HEK293T (cell line): Measurements from ENCODE around the gene HSPB7.

Experiments used
- CTCF ChIA-PET: fragments of 350-600 bp; formaldehyde crosslinking; extraction: SDS; loops from one replicate; lab custom pipeline; 2021; ENCODE audit warnings: antibody characterized with exemption, inconsistent platforms; lab: Yijun Ruan, JAX
- POLR2A ChIA-PET: fragments of 350-600 bp; formaldehyde crosslinking; extraction: SDS; loops from one replicate; lab custom pipeline; 2020; ENCODE audit warnings: antibody characterized with exemption, inconsistent platforms; lab: Yijun Ruan, JAX
- DNase-seq: peaks from one replicate; pipeline ENCODE4 v3.0.0; 2012; ENCODE audit warnings: mixed read lengths; ENCODE audit errors: extremely low spot score
- ARNT ChIP-seq: fragments of 450-650 bp; IDR thresholded peaks from 2 replicates; pipeline ENCODE4 v1.6.1; 2017; ENCODE audit warnings: mild to moderate bottlenecking
- BHLHE40 ChIP-seq: fragments of 450-650 bp; IDR thresholded peaks from 2 replicates; pipeline ENCODE4 v1.6.1; 2016; ENCODE audit warnings: mild to moderate bottlenecking, moderate library complexity, borderline replicate concordance
- CTBP1 ChIP-seq: fragments of 450-650 bp; IDR thresholded peaks from 2 replicates; pipeline ENCODE4 v1.6.1; 2016; ENCODE audit warnings: borderline replicate concordance
- ELF4 ChIP-seq: fragments of 450-650 bp; IDR thresholded peaks from 2 replicates; pipeline ENCODE4 v1.6.1; 2017; ENCODE audit warnings: antibody characterized with exemption
- FOXA1 ChIP-seq: fragments of 450-650 bp; IDR thresholded peaks from 2 replicates; pipeline ENCODE4 v1.6.1; 2016; ENCODE audit warnings: mild to moderate bottlenecking
- FOXK2 ChIP-seq: fragments of 450-650 bp; IDR thresholded peaks from 2 replicates; pipeline ENCODE4 v1.6.1; 2016; ENCODE audit warnings: mild to moderate bottlenecking
- FOXM1 ChIP-seq: fragments of 450-650 bp; IDR thresholded peaks from 2 replicates; pipeline ENCODE4 v1.6.1; 2017; ENCODE audit warnings: mild to moderate bottlenecking, borderline replicate concordance
- HDGF ChIP-seq: fragments of 450-650 bp; IDR thresholded peaks from 2 replicates; pipeline ENCODE4 v1.6.1; 2017; ENCODE audit warnings: antibody characterized with exemption, borderline replicate concordance
- L3MBTL2 ChIP-seq: fragments of 450-650 bp; conservative IDR thresholded peaks from 2 replicates; pipeline ENCODE4 v1.6.1; 2016; ENCODE audit warnings: mild to moderate bottlenecking
- LEF1 ChIP-seq: fragments of 450-650 bp; IDR thresholded peaks from 2 replicates; pipeline ENCODE4 v1.6.1; 2017; ENCODE audit warnings: mild to moderate bottlenecking, borderline replicate concordance
- NFRKB ChIP-seq: fragments of 450-650 bp; IDR thresholded peaks from 2 replicates; pipeline ENCODE4 v1.6.1; 2016; ENCODE audit warnings: mild to moderate bottlenecking, moderate library complexity
- PKNOX1 ChIP-seq: fragments of 450-650 bp; IDR thresholded peaks from 2 replicates; pipeline ENCODE4 v1.6.1; 2016
- SP1 ChIP-seq: fragments of 450-650 bp; IDR thresholded peaks from 2 replicates; pipeline ENCODE4 v1.6.1; 2017
- SUZ12 ChIP-seq: fragments of 450-650 bp; IDR thresholded peaks from 2 replicates; pipeline ENCODE4 v1.6.1; 2016; ENCODE audit warnings: mild to moderate bottlenecking
- TARDBP ChIP-seq: fragments of 450-650 bp; IDR thresholded peaks from 2 replicates; pipeline ENCODE4 v1.6.1; 2016
- ZNF384 ChIP-seq: fragments of 450-650 bp; IDR thresholded peaks from 2 replicates; pipeline ENCODE4 v1.6.1; 2016

Gene HSPB7

DNA sequence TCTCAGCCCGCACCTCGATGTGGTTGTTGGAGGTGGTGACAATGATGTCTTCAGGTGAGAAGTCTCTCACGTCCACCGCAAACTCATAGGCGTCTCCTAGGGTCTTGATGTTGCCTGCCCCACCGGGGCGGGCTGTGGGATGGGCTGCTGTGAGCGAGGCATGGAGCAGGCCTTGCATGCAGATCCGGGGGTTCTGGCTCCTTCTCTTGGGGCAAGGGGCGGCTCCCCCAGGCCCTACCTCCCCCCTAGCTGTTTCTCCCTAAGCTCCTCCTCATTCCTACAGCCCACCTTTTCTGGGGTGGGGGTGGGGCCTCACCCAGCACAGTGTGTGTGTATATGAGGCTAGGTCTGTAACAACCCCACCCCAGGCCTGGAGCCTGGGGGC lies 775 bp downstream of the HSPB7 start:
- no peak for DNase-seq
- ChIA-PET POLR2A (no interaction called here), CTCF (interaction anchor here (0.6 kb wide), 1 partner anchor 221 kb away, joined by 3 read pairs; no protein-coding TSS in a partner anchor)
- TF ChIP-seq SP1 (no peak), ELF4 (no peak), FOXK2 (no peak), FOXM1 (no peak)

DNA sequence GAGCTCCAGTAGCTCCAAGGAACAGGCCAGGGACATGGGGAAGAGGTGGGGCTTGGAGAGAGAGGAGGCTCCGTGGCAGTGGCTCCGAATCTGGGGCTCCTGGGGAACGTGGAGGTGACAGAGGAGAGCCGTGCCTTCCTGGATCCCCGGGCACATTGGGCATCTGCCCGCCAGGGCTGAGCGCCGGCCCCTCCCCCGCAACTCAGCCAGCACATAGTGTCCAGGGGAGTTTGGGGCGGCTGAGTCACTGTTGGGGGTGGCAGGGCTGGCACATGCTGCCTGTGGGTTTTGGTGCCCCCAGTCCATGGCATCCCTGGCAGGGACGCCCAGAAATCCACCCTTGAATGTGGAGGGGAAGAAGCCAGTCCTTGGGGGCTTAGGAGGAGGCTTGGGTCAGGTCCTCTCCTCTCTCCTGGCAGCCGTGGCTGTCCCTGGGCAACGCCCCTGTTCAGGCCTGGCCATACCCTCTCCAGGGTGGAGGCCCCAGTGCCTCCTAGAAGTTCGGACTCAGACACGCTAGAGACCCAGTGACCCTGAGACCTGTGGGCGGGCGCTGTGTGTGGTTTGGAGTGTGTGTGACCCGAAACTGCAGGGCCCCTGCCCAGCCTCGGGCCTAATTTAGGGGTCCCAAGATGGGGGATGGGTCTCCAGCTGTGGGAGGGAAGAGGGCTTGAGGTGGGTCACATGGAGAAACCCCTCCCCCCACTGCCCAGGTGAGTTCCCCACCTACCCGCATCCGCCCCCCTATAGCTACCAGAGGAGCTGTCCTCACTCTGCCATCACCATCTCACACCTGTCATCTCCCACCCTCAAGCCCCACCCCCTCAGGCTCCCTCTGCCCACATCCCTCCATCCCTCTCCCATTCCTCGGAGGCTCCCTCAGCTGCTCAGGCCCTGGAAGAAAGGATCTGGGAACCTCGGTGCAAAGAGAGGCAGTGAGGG lies 1.6 kb downstream of the HSPB7 start:
- no peak for TF ChIP-seq BHLHE40
- TF ChIP-seq TARDBP = no peak
- no peak for TF ChIP-seq ELF4
- TF ChIP-seq HDGF = no peak
- no peak for TF ChIP-seq CTBP1
- no peak for TF ChIP-seq FOXA1
- no peak for TF ChIP-seq SUZ12
- TF ChIP-seq PKNOX1 = no peak
- TF ChIP-seq LEF1 = no peak
- no peak for TF ChIP-seq ARNT
- TF ChIP-seq FOXM1 = no peak
- TF ChIP-seq NFRKB = no peak
- no peak for TF ChIP-seq FOXK2
- no peak for DNase-seq
- CTCF ChIA-PET = interaction anchor here (0.6 kb wide), 1 partner anchor 221 kb away, joined by 3 read pairs; no protein-coding TSS in a partner anchor
- POLR2A ChIA-PET = no interaction called here

- TF ChIP-seq ELF4 (no peak), LEF1 (no peak), SP1 (no peak), FOXM1 (no peak), BHLHE40 (no peak), HDGF (no peak), ARNT (no peak), L3MBTL2 (no peak), ZNF384 (no peak), NFRKB (no peak), SUZ12 (no peak), FOXA1 (no peak), FOXK2 (no peak), PKNOX1 (no peak), TARDBP (no peak), CTBP1 (no peak)
- no peak for DNase-seq
- CTCF ChIA-PET = no interaction called here
- POLR2A ChIA-PET = no interaction called here
Measured at GRCh38 chr1:16015491-16015890, 2.4 kb downstream of the HSPB7 start.

DNA sequence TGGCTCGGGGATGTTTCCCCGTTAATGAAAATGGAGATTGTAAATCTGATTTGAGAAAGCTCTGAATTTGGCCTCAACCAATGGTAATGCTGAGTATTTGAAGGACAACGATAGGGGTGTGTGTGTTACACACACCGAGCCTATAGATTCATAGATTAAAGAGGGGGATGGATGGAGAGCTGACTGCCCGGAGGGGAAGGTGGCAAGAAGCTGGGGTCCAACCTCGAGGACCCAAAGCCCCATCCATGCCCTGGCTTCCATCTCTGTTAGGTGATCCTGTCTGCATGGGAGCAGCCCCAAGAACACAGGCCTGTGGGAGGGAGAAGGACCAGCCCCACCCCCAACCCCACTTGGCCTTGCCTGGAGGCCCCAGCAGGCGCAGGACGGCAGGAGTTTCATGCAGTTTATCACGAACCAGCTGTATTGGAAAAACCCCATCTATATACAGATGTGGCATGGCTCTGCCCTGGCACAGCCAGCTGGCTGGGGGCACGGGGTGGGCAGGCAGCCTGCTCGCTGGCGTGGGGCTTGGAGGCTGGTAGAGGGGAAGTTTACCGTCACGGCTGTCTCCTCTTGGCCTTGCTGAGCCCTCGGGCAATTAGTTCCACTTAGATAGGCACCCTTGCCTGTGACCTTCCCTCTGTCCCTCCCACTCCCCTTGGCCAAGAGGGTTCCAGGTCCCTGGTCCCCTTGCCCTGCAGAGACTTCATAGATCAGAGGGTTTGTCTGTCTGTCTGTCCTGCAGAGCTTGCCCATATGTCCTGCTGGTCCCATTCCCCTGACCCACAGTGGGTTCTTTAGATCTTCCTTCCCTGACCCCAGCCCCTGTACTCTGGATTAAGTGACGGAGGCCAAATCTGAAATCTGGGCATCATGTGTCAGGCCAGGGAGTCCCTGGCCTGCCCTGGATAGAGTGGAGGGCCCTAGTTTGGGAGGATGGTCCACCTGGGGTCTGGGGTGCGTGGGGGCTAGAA lies 3.0 kb downstream of the HSPB7 start:
- CTCF ChIA-PET = no interaction called here
- no peak for TF ChIP-seq ZNF384
- no peak for TF ChIP-seq SP1
- TF ChIP-seq ARNT = no peak
- no peak for TF ChIP-seq SUZ12
- TF ChIP-seq TARDBP = no peak
- TF ChIP-seq BHLHE40 = no peak
- no peak for TF ChIP-seq CTBP1
- no peak for TF ChIP-seq ELF4
- TF ChIP-seq FOXK2 = no peak
- TF ChIP-seq PKNOX1 = no peak
- no peak for TF ChIP-seq LEF1
- no peak for TF ChIP-seq HDGF
- no peak for TF ChIP-seq FOXA1
- TF ChIP-seq NFRKB = no peak
- TF ChIP-seq FOXM1 = no peak
- TF ChIP-seq L3MBTL2 = no peak
- POLR2A ChIA-PET = interaction anchor here (1.0 kb wide), 1 partner anchor 39 kb away, joined by 3 read pairs; the partner anchor contains the start of gene ZBTB17
- no peak for DNase-seq

DNA sequence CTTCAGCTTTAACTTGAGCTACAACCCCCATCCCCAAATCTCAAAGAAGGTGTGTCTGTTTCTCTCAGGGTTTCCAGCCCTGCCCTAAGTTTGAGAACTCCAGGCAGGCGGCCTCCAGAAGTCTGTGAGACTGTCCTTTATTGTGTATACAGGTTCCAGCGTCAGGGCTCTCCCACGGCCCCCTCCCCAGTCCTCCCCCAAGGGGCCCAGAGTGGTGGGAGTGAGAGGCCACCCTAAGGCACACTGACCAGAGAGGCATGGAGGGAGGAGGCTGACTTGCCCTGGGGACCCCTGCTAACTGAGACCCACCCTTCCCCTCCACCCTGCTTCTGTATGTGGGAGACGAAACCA lies 4.0 kb downstream of the HSPB7 start:
- TF ChIP-seq ARNT (no peak), SUZ12 (no peak), FOXK2 (no peak), CTBP1 (no peak), ELF4 (no peak), ZNF384 (no peak), L3MBTL2 (no peak), NFRKB (no peak), HDGF (no peak)
- ChIA-PET POLR2A (no interaction called here), CTCF (no interaction called here)
- DNase-seq = no peak
